Measurements from ENCODE around the gene HSD3B2. TPM values are rescaled to one million over a fixed set of nuclear protein-coding genes. Genes with fewer than 3 reads are reported as not detected.

HSD3B2 gene
- total and polyA plus RNA-seq, 2 of the 8 experiments (the other 6 are each of a cell fraction or from before 2014, with no cell fraction given) = not detected

DNA sequence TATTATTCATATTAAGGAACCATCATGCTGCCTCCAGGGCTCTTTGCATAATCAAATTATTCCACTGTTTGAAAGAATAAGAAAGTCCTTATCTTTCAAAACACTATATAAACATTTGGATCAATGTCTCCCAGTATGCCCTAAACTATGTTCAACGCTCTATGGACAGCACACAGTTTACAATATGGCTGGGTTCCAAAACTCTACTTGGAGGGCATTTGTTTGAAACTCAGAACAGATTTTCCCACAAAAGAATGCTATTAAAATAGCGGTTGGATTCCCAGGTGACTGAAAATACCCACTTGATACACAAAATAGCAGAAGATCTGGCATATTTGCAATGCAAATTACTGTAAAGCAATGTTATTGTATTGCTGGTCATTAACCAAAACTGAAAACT is 43.1 kb upstream of the HSD3B2 start:
- WGBS, 2 experiments (ENCODE audit: extremely low coverage in 1 of 2, insufficient coverage in 1 of 2, insufficient read length in 1 of 2, insufficient replicate concordance in 2 of 2, low coverage in 1 of 2, low lambda C conversion rate in 2 of 2, missing lambda C conversion rate in 1 of 2) = 72% methylated on average over 2 of the region's 2 CpGs; no CpG with 5 or more reads in 1 of the 2 experiments

More for the DNA sequence above, 43.1 kb upstream of the HSD3B2 start:
- no peak overlapping the region for H4K8ac ChIP-seq (ENCODE audit: extremely low read depth, insufficient read depth, low read length)
- H3K36me3 ChIP-seq (ENCODE audit: control insufficient read depth in 2 of 4, insufficient read depth in 4 of 4, low read length in 3 of 4) = no peaks in the 10 kb centered on the region
- H3K4me2 ChIP-seq (ENCODE audit: insufficient read depth in 1 of 2, low read depth in 2 of 2, low read length in 2 of 2) = no peak overlapping the region
- FAIRE-seq (no peak), DNase-seq (ENCODE audit: low read depth in 1 of 2, low spot score in 2 of 2) (no peak)
- no peak overlapping the region for H2BK12ac ChIP-seq (ENCODE audit: low read depth, low read length)
- H4K91ac ChIP-seq (replicated peaks; ENCODE audit: insufficient read length, low read length) = no peak overlapping the region
- H3K79me1 ChIP-seq (ENCODE audit: low read depth, low read length) = no peaks in the 10 kb centered on the region
- no peak overlapping the region for H3K4ac ChIP-seq (replicated peaks; ENCODE audit: insufficient read length, low read depth, low read length)
- no peaks in the 10 kb centered on the region for H3K23me2 ChIP-seq (ENCODE audit: low read depth, low read length)
- H2BK15ac ChIP-seq (ENCODE audit: low read length) = no peak overlapping the region
- H3K23ac ChIP-seq (ENCODE audit: insufficient read length) = no peak overlapping the region
- no peak overlapping the region for H3K9ac ChIP-seq (replicated peaks in 1 of 4; ENCODE audit: extremely low read depth in 1 of 4, low read depth in 3 of 4, low read length in 3 of 4)
- no peak overlapping the region for H2AFZ ChIP-seq (ENCODE audit: low read length)
- H2BK20ac ChIP-seq (ENCODE audit: low read length) = no peak overlapping the region
- peaks cover 0 to 3% (median 0%) of the 10 kb centered on the region in 4 experiments; a peak in 2 of 7 replicates for H3K4me1 ChIP-seq (replicated peaks in 1 of 4; ENCODE audit: control insufficient read depth in 3 of 4, insufficient read depth in 4 of 4, low read length in 3 of 4)
- CTCF ChIA-PET (ENCODE audit: partially characterized antibody) = interaction anchor here (0.9 to 1.7 kb wide), 12 partner anchors 23 to 290 kb away, joined by 3 to 8 read pairs (median 4); no protein-coding TSS in a partner anchor
- no peak overlapping the region for H3K56ac ChIP-seq (replicated peaks; ENCODE audit: insufficient read length, low read depth, low read length)
- H2AK5ac ChIP-seq (ENCODE audit: low read depth, low read length) = no peak overlapping the region
- no peak overlapping the region for H2BK5ac ChIP-seq (ENCODE audit: low read depth, low read length)
- POLR2A ChIA-PET (ENCODE audit: partially characterized antibody) = no interaction called here
- no peak overlapping the region for H3K4me3 ChIP-seq (ENCODE audit: extremely low read depth in 1 of 4, insufficient read depth in 2 of 4, low read depth in 3 of 4, low read length in 4 of 4)
- H3K27ac ChIP-seq (ENCODE audit: low read depth, low read length) = no peak overlapping the region
- no peaks in the 10 kb centered on the region for H4K20me1 ChIP-seq (replicated peaks in 1 of 2; ENCODE audit: control insufficient read depth in 1 of 2, insufficient read depth in 2 of 2, low read length in 2 of 2)
- H2BK120ac ChIP-seq (replicated peaks; ENCODE audit: low read depth, low read length) = no peak overlapping the region
- H3K14ac ChIP-seq (ENCODE audit: insufficient read length) = no peak overlapping the region
- no peak overlapping the region for H3K18ac ChIP-seq (ENCODE audit: extremely low read depth, low read length)
- H4K5ac ChIP-seq (ENCODE audit: insufficient read length, low read depth, low read length) = no peak overlapping the region
- TF ChIP-seq PHF8 (conservative IDR thresholded peaks at IDR 0.05; ENCODE audit: low read depth, low read length) (no peak), KDM1A (IDR thresholded peaks at IDR 0.05; ENCODE audit: borderline replicate concordance, low read length) (no peak), HDAC6 (IDR thresholded peaks at IDR 0.05; ENCODE audit: low read depth, low read length) (no peak), GABPA (IDR thresholded peaks at IDR 0.05; ENCODE audit: borderline replicate concordance, insufficient read depth, low read length) (no peak)
- H3K79me2 ChIP-seq (ENCODE audit: control insufficient read depth in 1 of 2, insufficient read depth in 2 of 2, low read length in 2 of 2) = no peaks in the 10 kb centered on the region
- H3K9me3 ChIP-seq (ENCODE audit: insufficient read depth in 2 of 2, low read depth in 1 of 2, low read length in 1 of 2) = no peaks in the 10 kb centered on the region
- no peaks in the 10 kb centered on the region for H3K27me3 ChIP-seq (replicated peaks in 1 of 4; ENCODE audit: control insufficient read depth in 3 of 4, extremely low read depth in 1 of 4, insufficient read depth in 3 of 4, low read length in 3 of 4)

Data from H1 (cell line).